ENCODE results near the gene RGL1.

Gene RGL1

GRCh38 chr1:183794088-183794487 is 10.8 kb upstream of the RGL1 start:
- POLR2A ChIA-PET = no interaction called here
- no peak for TF ChIP-seq CTCF (IDR thresholded peaks at IDR 0.05; ENCODE audit: insufficient read depth, low read length, missing control alignments)
- CTCF ChIA-PET = no interaction called here
- no peak for DNase-seq (ENCODE audit: low read depth, low spot score)
- no peak overlapping the region for H3K4me3 ChIP-seq (ENCODE audit: low read depth, low read length)

GRCh38 chr1:183800449-183800848 is 4.5 kb upstream of the RGL1 start:
- H3K4me3 ChIP-seq (ENCODE audit: low read depth, low read length) = no peak overlapping the region
- no peak for DNase-seq (ENCODE audit: low read depth, low spot score)
- ChIA-PET POLR2A (no interaction called here), CTCF (no interaction called here)
- TF ChIP-seq CTCF (IDR thresholded peaks at IDR 0.05; ENCODE audit: insufficient read depth, low read length, missing control alignments) = no peak

- POLR2A ChIA-PET = no interaction called here
- DNase-seq (ENCODE audit: low read depth, low spot score) = no peak
- CTCF ChIA-PET = interaction anchor here (1.1 kb wide), 1 partner anchor 54 kb away, joined by 3 read pairs; no protein-coding TSS in a partner anchor
- TF ChIP-seq CTCF (IDR thresholded peaks at IDR 0.05; ENCODE audit: insufficient read depth, low read length, missing control alignments) = no peak
- no peak overlapping the region for H3K4me3 ChIP-seq (ENCODE audit: low read depth, low read length)
Observed at GRCh38 chr1:183801649-183802048, 3.3 kb upstream of the RGL1 start.

- no peak overlapping the region for H3K4me3 ChIP-seq (ENCODE audit: low read depth, low read length)
- no peak for DNase-seq (ENCODE audit: low read depth, low spot score)
- TF ChIP-seq CTCF (IDR thresholded peaks at IDR 0.05; ENCODE audit: insufficient read depth, low read length, missing control alignments) = no peak
- ChIA-PET CTCF (no interaction called here), POLR2A (no interaction called here)
Observed at GRCh38 chr1:183804387-183804786, 533 bp upstream of the RGL1 start.

- DNase-seq (ENCODE audit: low read depth, low spot score) = no peak
- TF ChIP-seq CTCF (IDR thresholded peaks at IDR 0.05; ENCODE audit: insufficient read depth, low read length, missing control alignments) = no peak
- ChIA-PET POLR2A (no interaction called here), CTCF (interaction anchor here (1.1 to 1.7 kb wide), 3 partner anchors 9 to 109 kb away, joined by 3 to 6 read pairs (median 3); no protein-coding TSS in a partner anchor)
- peak overlapping the region; percentile 43 for H3K4me3 ChIP-seq (ENCODE audit: low read depth, low read length)
Observed at GRCh38 chr1:183806125-183806524, 1.2 kb downstream of the RGL1 start.

- POLR2A ChIA-PET = no interaction called here
- CTCF ChIA-PET = interaction anchor here (1.0 to 1.5 kb wide), 4 partner anchors 9 to 151 kb away, joined by 3 to 5 read pairs (median 3); no protein-coding TSS in a partner anchor
- no peak for DNase-seq (ENCODE audit: low read depth, low spot score)
- no peak overlapping the region for H3K4me3 ChIP-seq (ENCODE audit: low read depth, low read length)
- TF ChIP-seq CTCF (IDR thresholded peaks at IDR 0.05; ENCODE audit: insufficient read depth, low read length, missing control alignments) = no peak
Observed at GRCh38 chr1:183806675-183807074, 1.8 kb downstream of the RGL1 start.

All from AG04449 (cell line).